Common myeloid progenitor, CD34-positive (primary cell): Measurements from ENCODE around the gene SCYGR8.

Experiments
- CTCF ChIA-PET: fragments of 350-600 bp; sonication (Branson Sonifier 250); formaldehyde crosslinking; loops from one replicate; lab custom pipeline; 2021; ENCODE audit warnings: antibody characterized with exemption; lab: Charles Lee
- POLR2A ChIA-PET: fragments of 350-600 bp; sonication (Branson Sonifier 250); formaldehyde crosslinking; loops from one replicate; lab custom pipeline; 2021; ENCODE audit warnings: antibody characterized with exemption; lab: Charles Lee
- DNase-seq, 3 donors: peaks; one replicate each; pipeline versions ENCODE4 v3.0.0 to v3.0.0-alpha.2; 2013
- H3K27ac ChIP-seq, 2 experiments: 1 replicate in 1 of 2; 2 replicates in 1 of 2; pipeline ENCODE4 v1.7.0; 2013; ENCODE audit warnings: inconsistent platforms in 2 of 2, low read length in 2 of 2, mild to moderate bottlenecking in 2 of 2, low read depth in 1 of 2, moderate library complexity in 1 of 2; ENCODE audit not compliant: severe bottlenecking in 2 of 2, insufficient read depth in 1 of 2, poor library complexity in 1 of 2
- H3K27me3 ChIP-seq, 5 experiments: replicated peaks in 2 of 5; 1 replicate in 3 of 5; 2 replicates in 2 of 5; pipeline versions ENCODE4 v1.6.1 to v1.7.0; 2013; ENCODE audit warnings: low read length in 4 of 5, mild to moderate bottlenecking in 2 of 5, moderate library complexity in 2 of 5, inconsistent platforms in 1 of 5; ENCODE audit not compliant: insufficient read depth in 5 of 5, control insufficient read depth in 4 of 5
- H3K36me3 ChIP-seq, 4 experiments: 1 replicate in 2 of 4; 2 replicates in 2 of 4; pipeline versions ENCODE4 v1.6.1 to v1.7.0; 2013; ENCODE audit warnings: low read length in 3 of 4, control low read depth in 1 of 4, mild to moderate bottlenecking in 1 of 4; ENCODE audit not compliant: control insufficient read depth in 4 of 4, insufficient read depth in 4 of 4
- H3K4me1 ChIP-seq, 4 experiments: 1 replicate in 3 of 4; 2 replicates in 1 of 4; pipeline versions ENCODE4 v1.6.1 to v1.7.1; 2013; ENCODE audit warnings: low read length in 3 of 4, mild to moderate bottlenecking in 3 of 4, control low read depth in 1 of 4, inconsistent platforms in 1 of 4, moderate library complexity in 1 of 4; ENCODE audit not compliant: control insufficient read depth in 4 of 4, insufficient read depth in 4 of 4; ENCODE audit errors: control extremely low read depth in 1 of 4
- H3K4me3 ChIP-seq, 7 experiments: 1 replicate in 4 of 7; 2 replicates in 3 of 7; pipeline versions ENCODE4 v1.5.1 to v1.7.0; 2013; ENCODE audit warnings: mild to moderate bottlenecking in 7 of 7, low read length in 6 of 7, moderate library complexity in 6 of 7, inconsistent platforms in 2 of 7, low read depth in 2 of 7, control low read depth in 1 of 7; ENCODE audit not compliant: insufficient read depth in 4 of 7, control insufficient read depth in 1 of 7; ENCODE audit errors: extremely low read depth in 1 of 7
- H3K9me3 ChIP-seq, 5 experiments: 1 replicate in 4 of 5; 2 replicates in 1 of 5; pipeline versions ENCODE4 v1.6.1 to v1.7.1; 2013; ENCODE audit warnings: low read length in 4 of 5, mild to moderate bottlenecking in 2 of 5, inconsistent platforms in 1 of 5, low read depth in 1 of 5, moderate library complexity in 1 of 5; ENCODE audit not compliant: control insufficient read depth in 4 of 5, insufficient read depth in 2 of 5; ENCODE audit errors: control extremely low read depth in 1 of 5
- WGBS: methylation state at CpG from one replicate; pipeline ENCODE4 v1.1.5; 2013; ENCODE audit not compliant: insufficient coverage; 5-methylcytosine and 5-hydroxymethylcytosine counted together

SCYGR8 gene

DNA sequence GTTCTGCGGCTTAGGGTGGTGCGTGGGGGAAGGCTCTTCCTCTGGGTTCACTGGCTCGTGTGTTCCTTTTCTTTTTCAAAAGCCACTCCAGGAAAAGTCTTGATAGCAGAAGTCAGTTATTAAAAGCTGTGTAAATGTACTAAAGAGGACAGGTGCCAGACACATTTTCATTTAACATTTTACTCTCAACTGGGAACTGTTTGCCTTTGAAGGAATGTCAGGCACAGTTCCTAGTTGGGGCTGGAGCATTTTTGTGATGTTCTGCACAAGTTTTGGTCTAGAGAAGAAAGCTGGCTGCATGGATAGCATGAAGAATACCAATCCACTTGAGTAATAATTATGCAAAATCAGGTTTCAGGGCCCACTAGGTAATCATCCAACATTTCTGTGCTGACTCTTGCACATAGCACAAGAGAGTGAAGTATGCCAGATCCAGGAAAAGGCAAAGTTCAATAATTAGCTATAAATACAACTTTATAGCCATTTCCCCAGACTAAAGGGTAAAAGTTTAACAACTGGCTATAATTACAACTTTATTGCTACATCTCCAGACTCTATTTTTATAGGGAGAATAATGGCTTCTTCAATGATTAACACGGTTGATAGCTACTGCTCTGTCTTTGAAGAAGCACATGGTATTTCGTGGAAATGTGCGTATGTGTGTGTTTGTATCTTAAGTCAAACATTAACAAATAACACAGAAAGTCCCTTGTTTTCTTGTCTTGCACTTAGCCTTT, 16.2 kb downstream of the SCYGR8 start:
- 100% methylated on average over 2 of the region's 6 CpGs for WGBS
- POLR2A ChIA-PET, result no interaction called here
- CTCF ChIA-PET, result interaction anchor here (1.5 kb wide), 1 partner anchor 629 kb away, joined by 4 read pairs; no protein-coding TSS in a partner anchor

GRCh38 chr2:227765788-227766372, 20.2 kb downstream of the SCYGR8 start:
- POLR2A ChIA-PET, result no interaction called here
- WGBS, result 93% methylated on average over 3 of the region's 4 CpGs
- no peaks in the 10 kb centered on the region for H3K27me3 ChIP-seq
- H3K4me1 ChIP-seq, result no peaks in the 10 kb centered on the region
- H3K36me3 ChIP-seq, result no peaks in the 10 kb centered on the region
- no peak for DNase-seq
- no peak overlapping the region for H3K27ac ChIP-seq
- CTCF ChIA-PET, result interaction anchor here (0.7 to 2.7 kb wide), 16 partner anchors 9 to 634 kb away, joined by 3 to 23 read pairs (median 4); no protein-coding TSS in a partner anchor
- H3K4me3 ChIP-seq, result no peak overlapping the region
- H3K9me3 ChIP-seq, result no peaks in the 10 kb centered on the region

More for the DNA sequence above, 16.2 kb downstream of the SCYGR8 start:
- no peak for DNase-seq
- Histone ChIP-seq H3K36me3 (no peaks in the 10 kb centered on the region), H3K4me3 (no peak overlapping the region), H3K9me3 (no peaks in the 10 kb centered on the region), H3K27ac (no peak overlapping the region), H3K27me3 (no peaks in the 10 kb centered on the region), H3K4me1 (no peaks in the 10 kb centered on the region)

DNA sequence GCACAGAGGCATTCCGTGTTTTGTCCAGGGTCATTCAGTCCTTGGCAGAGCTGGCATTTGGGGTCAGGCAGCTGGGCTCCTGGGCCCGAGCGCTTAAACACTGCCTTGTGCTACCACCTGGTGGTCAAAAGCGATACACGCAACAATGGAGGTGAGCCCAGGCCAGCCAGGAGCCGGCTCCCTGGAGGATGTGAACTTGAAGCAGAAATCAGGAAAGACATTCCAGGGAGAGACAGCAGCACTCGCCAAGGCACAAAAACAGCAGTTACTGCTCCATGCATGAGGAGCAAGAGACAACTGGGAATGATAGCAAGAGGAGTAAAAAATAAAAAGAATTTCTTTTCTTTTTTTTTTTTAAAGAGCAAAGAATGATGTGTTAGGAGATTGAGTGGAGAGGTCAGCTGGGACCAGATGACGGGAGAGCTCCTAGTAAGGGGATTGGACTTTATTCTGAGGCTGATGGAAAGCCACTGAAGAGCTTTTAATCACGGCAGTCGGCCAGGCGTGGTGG, 20.7 kb downstream of the SCYGR8 start:
- no peaks in the 10 kb centered on the region for H3K9me3 ChIP-seq
- no peak overlapping the region for H3K27ac ChIP-seq
- DNase-seq, result peak; percentile 48 to 65 (median 59)
- H3K4me1 ChIP-seq, result no peaks in the 10 kb centered on the region
- no peak overlapping the region for H3K4me3 ChIP-seq
- H3K27me3 ChIP-seq, result no peaks in the 10 kb centered on the region
- H3K36me3 ChIP-seq, result no peaks in the 10 kb centered on the region
- ChIA-PET CTCF (interaction anchor here (0.7 to 2.7 kb wide), 17 partner anchors 10 to 635 kb away, joined by 3 to 23 read pairs (median 5); no protein-coding TSS in a partner anchor), POLR2A (no interaction called here)
- WGBS, result 23% methylated on average over 9 of the region's 11 CpGs

DNA sequence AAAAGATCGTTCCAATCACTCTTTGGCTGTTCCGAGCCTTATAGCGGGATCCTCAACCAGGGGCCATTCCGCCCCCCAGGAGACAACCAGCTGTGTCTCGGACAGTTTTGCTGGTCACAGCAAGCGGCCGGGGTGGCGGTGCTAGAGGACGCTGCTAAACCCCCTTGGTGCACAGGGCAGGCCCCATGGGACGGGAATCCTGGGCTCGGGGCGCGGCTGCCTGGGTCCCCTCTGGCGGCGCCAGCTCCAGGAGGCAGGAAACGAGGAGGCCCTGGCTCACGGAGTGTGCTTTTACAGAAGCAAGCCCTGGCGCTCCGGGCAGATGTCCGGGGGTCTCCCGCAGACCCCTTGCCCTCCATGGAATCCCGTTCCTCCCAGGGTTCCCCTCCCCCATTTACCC, 22.1 kb downstream of the SCYGR8 start:
- H3K9me3 ChIP-seq, result no peaks in the 10 kb centered on the region
- no peak overlapping the region for H3K4me3 ChIP-seq
- H3K27ac ChIP-seq, result no peak overlapping the region
- H3K4me1 ChIP-seq, result no peaks in the 10 kb centered on the region
- 93% methylated on average over 22 of the region's 22 CpGs for WGBS
- no peak for DNase-seq
- no peaks in the 10 kb centered on the region for H3K36me3 ChIP-seq
- ChIA-PET CTCF (interaction anchor here (1.8 kb wide), 1 partner anchor 12 kb away, joined by 5 read pairs; no protein-coding TSS in a partner anchor), POLR2A (no interaction called here)
- no peaks in the 10 kb centered on the region for H3K27me3 ChIP-seq

DNA sequence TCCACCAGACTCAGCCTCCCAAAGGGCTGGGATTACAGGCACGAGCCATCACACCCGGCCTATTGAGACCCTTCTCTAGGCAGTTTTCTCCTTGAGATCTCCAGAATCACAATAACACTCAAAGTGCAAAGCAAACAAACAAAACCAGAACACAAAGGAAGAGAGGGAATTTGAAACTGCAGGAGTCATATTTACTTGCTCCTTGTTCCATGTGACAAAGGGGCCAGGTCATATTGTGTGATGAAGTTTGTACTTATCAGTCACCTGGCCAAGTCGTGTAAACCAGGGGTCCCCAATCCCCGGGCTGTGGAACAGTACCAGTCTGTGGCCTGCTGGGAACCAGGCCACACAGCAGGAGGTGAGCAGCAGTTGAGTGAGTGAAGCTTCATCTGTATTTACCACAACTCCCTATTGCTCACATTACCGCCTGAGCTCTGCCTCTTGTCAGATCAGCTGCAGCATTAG, 26.5 kb downstream of the SCYGR8 start:
- Histone ChIP-seq H3K27ac (no peak overlapping the region), H3K36me3 (no peaks in the 10 kb centered on the region), H3K27me3 (no peaks in the 10 kb centered on the region), H3K9me3 (no peaks in the 10 kb centered on the region), H3K4me3 (no peak overlapping the region), H3K4me1 (no peaks in the 10 kb centered on the region)
- no peak for DNase-seq
- WGBS, result 96% methylated on average over 3 of the region's 5 CpGs
- POLR2A ChIA-PET, result no interaction called here
- CTCF ChIA-PET, result no interaction called here

DNA sequence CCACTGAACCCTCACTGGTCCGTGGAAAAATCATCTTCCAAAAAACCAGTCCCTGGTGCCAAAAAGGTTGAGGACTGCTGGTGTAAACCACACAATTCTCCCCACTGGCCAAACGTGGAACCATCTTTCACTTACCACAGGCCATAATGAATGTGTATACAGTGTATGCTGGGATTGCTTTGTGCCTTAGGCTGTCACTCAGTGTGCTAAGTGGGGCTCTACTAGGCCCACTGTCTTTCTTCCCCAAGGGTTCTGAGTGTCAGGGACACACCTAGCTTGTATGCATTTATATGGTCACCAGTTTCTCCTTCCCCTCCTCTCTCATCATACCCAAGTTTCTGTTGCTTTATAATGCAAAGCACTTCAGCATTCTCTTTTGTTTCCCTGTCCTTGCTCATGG, 27.2 kb downstream of the SCYGR8 start:
- 100% methylated on average over 1 of the region's 2 CpGs for WGBS
- H3K36me3 ChIP-seq, result no peaks in the 10 kb centered on the region
- H3K4me1 ChIP-seq, result no peaks in the 10 kb centered on the region
- H3K9me3 ChIP-seq, result no peaks in the 10 kb centered on the region
- H3K27ac ChIP-seq, result no peak overlapping the region
- CTCF ChIA-PET, result interaction anchor here (0.6 kb wide), 1 partner anchor 33 kb away, joined by 3 read pairs; no protein-coding TSS in a partner anchor
- DNase-seq, result no peak
- POLR2A ChIA-PET, result no interaction called here
- no peak overlapping the region for H3K4me3 ChIP-seq
- H3K27me3 ChIP-seq, result no peaks in the 10 kb centered on the region
